CD8-positive, alpha-beta memory T cell (primary cell): Measurements from ENCODE around the gene HIBCH. TPM values are rescaled to one million over a fixed set of nuclear protein-coding genes. Genes with fewer than 3 reads are reported as not detected.
A peak's percentile ranks its signal among the peaks of the same experiment; 100 is the strongest.

ENCODE experiments used
- CTCF ChIA-PET: fragments of 350-600 bp; sonication (Branson Sonifier 250); formaldehyde crosslinking; loops from one replicate; lab custom pipeline; 2021; ENCODE audit warnings: antibody characterized with exemption; lab: Charles Lee
- POLR2A ChIA-PET: fragments of 350-600 bp; sonication (Branson Sonifier 250); formaldehyde crosslinking; loops from one replicate; lab custom pipeline; 2021; ENCODE audit warnings: antibody characterized with exemption; lab: Charles Lee
- DNase-seq, 5 donors: peaks; one replicate each; pipeline versions ENCODE4 v3.0.0 to v3.0.0-alpha.2; 2020 to 2022; ENCODE audit warnings: mixed read lengths in 1 of 5
- H3K27ac ChIP-seq: one replicate; pipeline ENCODE4 v1.7.0; 2013; ENCODE audit warnings: low read depth, mild to moderate bottlenecking, low read length, moderate library complexity
- H3K27me3 ChIP-seq: 2 replicates; pipeline ENCODE4 v1.7.0; 2013; ENCODE audit warnings: low read length, mild to moderate bottlenecking; ENCODE audit not compliant: insufficient read depth, poor library complexity, severe bottlenecking
- H3K36me3 ChIP-seq: 2 replicates; pipeline ENCODE4 v1.7.0; 2013; ENCODE audit warnings: mild to moderate bottlenecking, low read length, moderate library complexity; ENCODE audit not compliant: insufficient read depth
- H3K4me1 ChIP-seq: 2 replicates; pipeline ENCODE4 v1.7.0; 2013; ENCODE audit warnings: mild to moderate bottlenecking, low read length, moderate library complexity; ENCODE audit not compliant: insufficient read depth
- H3K4me3 ChIP-seq: 2 replicates; pipeline ENCODE4 v1.7.0; 2013; ENCODE audit warnings: mild to moderate bottlenecking, low read length
- H3K9me3 ChIP-seq: 2 replicates; pipeline ENCODE4 v1.7.0; 2013; ENCODE audit warnings: mild to moderate bottlenecking, low read length
- H3K27ac Mint-ChIP-seq, 8 donors: one replicate each; pipeline ENCODE4 v1.8.0; 2020 to 2021; ENCODE audit warnings: mixed read lengths in 8 of 8, mild to moderate bottlenecking in 6 of 8, inconsistent platforms in 3 of 8, moderate library complexity in 3 of 8
- H3K27me3 Mint-ChIP-seq, 2 donors: one replicate each; pipeline ENCODE4 v1.8.0; 2020 to 2021; ENCODE audit warnings: mixed read lengths in 2 of 2, mild to moderate bottlenecking in 1 of 2, moderate library complexity in 1 of 2
- H3K36me3 Mint-ChIP-seq, 3 donors: one replicate each; pipeline ENCODE4 v1.8.0; 2020 to 2021; ENCODE audit warnings: mixed read lengths in 3 of 3, inconsistent platforms in 1 of 3, mild to moderate bottlenecking in 1 of 3
- H3K4me1 Mint-ChIP-seq, 3 donors: one replicate each; pipeline ENCODE4 v1.8.0; 2020 to 2021; ENCODE audit warnings: mixed read lengths in 3 of 3, inconsistent platforms in 1 of 3, mild to moderate bottlenecking in 1 of 3
- H3K4me3 Mint-ChIP-seq, 7 donors: one replicate each; pipeline ENCODE4 v1.8.0; 2020 to 2021; ENCODE audit warnings: mixed read lengths in 7 of 7, mild to moderate bottlenecking in 6 of 7, moderate library complexity in 4 of 7, inconsistent platforms in 2 of 7
- H3K9me3 Mint-ChIP-seq, 5 donors: one replicate each; pipeline ENCODE4 v1.8.0; 2020 to 2022; ENCODE audit warnings: mixed read lengths in 5 of 5, mild to moderate bottlenecking in 3 of 5, moderate library complexity in 2 of 5, inconsistent platforms in 1 of 5
- polyA plus RNA-seq: library from polyadenylated mRNA; unstranded; fragments of 300-500 nt; fragmentation: Illumina TruSeq; gene quantifications from one replicate; pipeline ENCODE4 v1.2.3, GENCODE V29; 2021
- total RNA-seq, 2 experiments: library from RNA; stranded (reverse); gene quantifications; one replicate each; pipeline ENCODE4 v1.2.3, GENCODE V29; 2021

HIBCH gene
- total and polyA plus RNA-seq, 3 experiments from 2014 or later = 20.3 to 32.2 (median 30.8) TPM

GRCh38 chr2:190328573-190329147, 9.0 kb upstream of the HIBCH start:
- H3K36me3 Mint-ChIP-seq = peaks cover 0 to 6% (median 0%) of the 10 kb centered on the region in 3 donors
- H3K9me3 ChIP-seq = no peaks in the 10 kb centered on the region
- H3K4me1 ChIP-seq = no peaks in the 10 kb centered on the region
- H3K27me3 Mint-ChIP-seq = peaks cover 21 to 57% of the 10 kb centered on the region in 2 donors
- no peak overlapping the region for H3K27ac ChIP-seq
- DNase-seq = no peak
- H3K4me1 Mint-ChIP-seq = no peaks in the 10 kb centered on the region
- no peak overlapping the region for H3K27ac Mint-ChIP-seq
- no peaks in the 10 kb centered on the region for H3K9me3 Mint-ChIP-seq
- CTCF ChIA-PET = no interaction called here
- peaks cover 9% of the 10 kb centered on the region for H3K27me3 ChIP-seq
- H3K36me3 ChIP-seq = no peaks in the 10 kb centered on the region
- POLR2A ChIA-PET = no interaction called here
- no peak overlapping the region for H3K4me3 Mint-ChIP-seq
- no peak overlapping the region for H3K4me3 ChIP-seq

- Histone ChIP-seq H3K36me3 (no peaks in the 10 kb centered on the region), H3K4me1 (no peaks in the 10 kb centered on the region), H3K27ac (no peak overlapping the region), H3K9me3 (no peaks in the 10 kb centered on the region), H3K27me3 (peaks cover 9% of the 10 kb centered on the region), H3K4me3 (no peak overlapping the region)
- H3K4me3 Mint-ChIP-seq = no peak overlapping the region
- H3K27me3 Mint-ChIP-seq = peaks cover 21 to 57% of the 10 kb centered on the region in 2 donors
- CTCF ChIA-PET = no interaction called here
- no peaks in the 10 kb centered on the region for H3K4me1 Mint-ChIP-seq
- no peaks in the 10 kb centered on the region for H3K9me3 Mint-ChIP-seq
- POLR2A ChIA-PET = no interaction called here
- peaks cover 0 to 6% (median 1%) of the 10 kb centered on the region in 3 donors for H3K36me3 Mint-ChIP-seq
- no peak overlapping the region for H3K27ac Mint-ChIP-seq
- DNase-seq = no peak
These were observed 8.4 kb upstream of the HIBCH start for GRCh38 chr2:190327867-190328572.

GRCh38 chr2:190325588-190325987, 6.0 kb upstream of the HIBCH start:
- POLR2A ChIA-PET = no interaction called here
- Histone ChIP-seq H3K9me3 (no peaks in the 10 kb centered on the region), H3K4me3 (no peak overlapping the region), H3K36me3 (no peaks in the 10 kb centered on the region), H3K27me3 (peaks cover 9% of the 10 kb centered on the region), H3K4me1 (peaks cover 2% of the 10 kb centered on the region), H3K27ac (no peak overlapping the region)
- H3K9me3 Mint-ChIP-seq = no peaks in the 10 kb centered on the region
- peaks cover 20 to 52% of the 10 kb centered on the region in 2 donors for H3K27me3 Mint-ChIP-seq
- no peak overlapping the region for H3K27ac Mint-ChIP-seq
- no peak overlapping the region for H3K4me3 Mint-ChIP-seq
- peaks cover 2 to 8% (median 5%) of the 10 kb centered on the region in 3 donors for H3K4me1 Mint-ChIP-seq
- CTCF ChIA-PET = no interaction called here
- DNase-seq = no peak
- peaks cover 0 to 6% (median 1%) of the 10 kb centered on the region in 3 donors for H3K36me3 Mint-ChIP-seq

GRCh38 chr2:190323406-190323805, 3.8 kb upstream of the HIBCH start:
- Histone ChIP-seq H3K36me3 (no peaks in the 10 kb centered on the region), H3K27me3 (peaks cover 9% of the 10 kb centered on the region), H3K4me3 (no peak overlapping the region), H3K27ac (no peak overlapping the region), H3K4me1 (peaks cover 17% of the 10 kb centered on the region), H3K9me3 (no peaks in the 10 kb centered on the region)
- Mint-ChIP-seq H3K27ac (no peak overlapping the region), H3K9me3 (no peaks in the 10 kb centered on the region), H3K36me3 (peaks cover 1 to 8% (median 6%) of the 10 kb centered on the region in 3 donors), H3K27me3 (peaks cover 15 to 32% of the 10 kb centered on the region in 2 donors), H3K4me3 (no peak overlapping the region), H3K4me1 (peaks cover 20 to 28% (median 24%) of the 10 kb centered on the region in 3 donors)
- ChIA-PET CTCF (interaction anchor here (0.6 kb wide), 1 partner anchor 222 kb away, joined by 3 read pairs; no protein-coding TSS in a partner anchor), POLR2A (no interaction called here)
- no peak for DNase-seq

- Mint-ChIP-seq H3K4me3 (peak overlapping the region; percentile 96 to 100 (median 98)), H3K4me1 (peaks cover 38 to 53% (median 51%) of the 10 kb centered on the region in 3 donors), H3K9me3 (no peaks in the 10 kb centered on the region), H3K36me3 (peaks cover 1 to 8% (median 5%) of the 10 kb centered on the region in 3 donors), H3K27me3 (peaks cover 3 to 6% of the 10 kb centered on the region in 2 donors), H3K27ac (peak overlapping the region; percentile 64 to 100 (median 98))
- ChIA-PET CTCF (interaction anchor here (1.0 to 2.3 kb wide), 3 partner anchors 10 to 20 kb away, joined by 3 to 7 read pairs (median 6); no protein-coding TSS in a partner anchor), POLR2A (no interaction called here)
- H3K9me3 ChIP-seq = no peaks in the 10 kb centered on the region
- no peak for DNase-seq
- H3K36me3 ChIP-seq = no peaks in the 10 kb centered on the region
- H3K27me3 ChIP-seq = no peaks in the 10 kb centered on the region
- peaks cover 30% of the 10 kb centered on the region for H3K4me1 ChIP-seq
- no peak overlapping the region for H3K4me3 ChIP-seq
- H3K27ac ChIP-seq = no peak overlapping the region
These were observed 1.1 kb upstream of the HIBCH start for GRCh38 chr2:190320696-190321095.

GRCh38 chr2:190318931-190319554, 583 bp downstream of the HIBCH start:
- Mint-ChIP-seq H3K4me1 (peaks cover 44 to 65% (median 62%) of the 10 kb centered on the region in 3 donors), H3K9me3 (no peaks in the 10 kb centered on the region), H3K4me3 (peak overlapping the region; percentile 96 to 100 (median 98)), H3K36me3 (peaks cover 0 to 8% (median 4%) of the 10 kb centered on the region in 3 donors), H3K27ac (peak overlapping the region; percentile 88 to 100 (median 98)), H3K27me3 (no peaks in the 10 kb centered on the region)
- H3K27ac ChIP-seq = peak overlapping the region; percentile 67
- H3K36me3 ChIP-seq = no peaks in the 10 kb centered on the region
- ChIA-PET CTCF (interaction anchor here (0.8 to 2.3 kb wide), 8 partner anchors 9 to 48 kb away, joined by 3 to 8 read pairs (median 4); partner anchors contain the start of gene INPP1), POLR2A (interaction anchor here (0.6 to 1.2 kb wide), 3 partner anchors 10 to 556 kb away, joined by 3 to 6 read pairs (median 4); no protein-coding TSS in a partner anchor)
- no peaks in the 10 kb centered on the region for H3K27me3 ChIP-seq
- H3K4me1 ChIP-seq = peaks cover 30% of the 10 kb centered on the region
- DNase-seq = peak in 1 of 5 donors; percentile 15
- no peaks in the 10 kb centered on the region for H3K9me3 ChIP-seq
- peak overlapping the region; percentile 76 for H3K4me3 ChIP-seq

- ChIA-PET CTCF (interaction anchor here (0.9 to 2.3 kb wide), 6 partner anchors 9 to 49 kb away, joined by 3 to 8 read pairs (median 5); partner anchors contain the start of gene INPP1), POLR2A (interaction anchor here (0.6 to 1.2 kb wide), 2 partner anchors 26 to 555 kb away, joined by 4 to 6 read pairs; no protein-coding TSS in a partner anchor)
- DNase-seq = no peak
- Mint-ChIP-seq H3K4me1 (peaks cover 44 to 66% (median 65%) of the 10 kb centered on the region in 3 donors), H3K27me3 (no peaks in the 10 kb centered on the region), H3K4me3 (peak overlapping the region; percentile 96 to 100 (median 98)), H3K36me3 (peaks cover 0 to 8% (median 4%) of the 10 kb centered on the region in 3 donors), H3K9me3 (no peaks in the 10 kb centered on the region), H3K27ac (peak overlapping the region; percentile 88 to 100 (median 98))
- no peaks in the 10 kb centered on the region for H3K27me3 ChIP-seq
- peak overlapping the region; percentile 76 for H3K4me3 ChIP-seq
- H3K4me1 ChIP-seq = peaks cover 33% of the 10 kb centered on the region
- H3K9me3 ChIP-seq = no peaks in the 10 kb centered on the region
- H3K27ac ChIP-seq = peak overlapping the region; percentile 67
- H3K36me3 ChIP-seq = no peaks in the 10 kb centered on the region
These were observed 1.1 kb downstream of the HIBCH start for GRCh38 chr2:190318514-190318913.
